DND-41 (cell line): ENCODE results near the gene OCSTAMP.

Experiments
- ATAC-seq: fragments of 200-7000 bp; cut with Tn5 transposase; 3 replicates; pipeline ENCODE4 v1.9.1; 2021; ENCODE audit warnings: low read depth; ENCODE audit not compliant: insufficient read depth
- DNase-seq: peaks from one replicate; pipeline ENCODE4 v3.0.0-alpha.2; 2020
- H2AFZ ChIP-seq: 2 replicates; pipeline ENCODE4 v1.6.0; 2012; ENCODE audit warnings: low read depth, low read length
- H3K27ac ChIP-seq: 2 replicates; pipeline ENCODE4 v1.5.1; 2012; ENCODE audit warnings: low read length, inconsistent platforms
- H3K27me3 ChIP-seq: fragments of 200-600 bp; sonication (generic); 2 replicates; pipeline ENCODE4 v1.6.0; 2012; ENCODE audit warnings: low read length, mild to moderate bottlenecking, inconsistent platforms; ENCODE audit not compliant: insufficient read depth, poor library complexity
- H3K36me3 ChIP-seq: 2 replicates; pipeline ENCODE4 v1.5.1; 2012; ENCODE audit warnings: low read length, inconsistent platforms; ENCODE audit not compliant: insufficient read depth
- H3K4me1 ChIP-seq: 2 replicates; pipeline ENCODE4 v1.5.1; 2012; ENCODE audit warnings: mild to moderate bottlenecking, low read length; ENCODE audit not compliant: insufficient read depth
- H3K4me2 ChIP-seq: 2 replicates; pipeline ENCODE4 v1.6.0; 2012; ENCODE audit warnings: mild to moderate bottlenecking, moderate library complexity, low read length, inconsistent platforms; ENCODE audit not compliant: insufficient read depth
- H3K4me3 ChIP-seq, 2 experiments: fragments of 200-600 bp in 1 of 2; shearing (Covaris generic) in 1 of 2; 2 replicates each; pipeline ENCODE4 v1.5.1; 2012 to 2016; ENCODE audit warnings: inconsistent platforms in 2 of 2, low read length in 2 of 2, mild to moderate bottlenecking in 2 of 2, low read depth in 1 of 2, moderate library complexity in 1 of 2
- H3K79me2 ChIP-seq: 2 replicates; pipeline ENCODE4 v1.6.0; 2012; ENCODE audit warnings: low read length, inconsistent platforms; ENCODE audit not compliant: insufficient read depth
- H3K9ac ChIP-seq: 2 replicates; pipeline ENCODE4 v1.6.0; 2012; ENCODE audit warnings: low read depth, mild to moderate bottlenecking, inconsistent platforms, low read length, moderate library complexity
- H3K9me3 ChIP-seq: 2 replicates; pipeline ENCODE4 v1.5.1; 2012; ENCODE audit warnings: low read length, moderate library complexity, mild to moderate bottlenecking, inconsistent platforms; ENCODE audit not compliant: insufficient read depth, severe bottlenecking
- H4K20me1 ChIP-seq: 2 replicates; pipeline ENCODE4 v1.6.0; 2012; ENCODE audit warnings: low read length; ENCODE audit not compliant: insufficient read depth
- EZH2 ChIP-seq: IDR thresholded peaks from 3 replicates; pipeline ENCODE4 v1.6.1; 2012; ENCODE audit warnings: borderline replicate concordance, low read depth, mild to moderate bottlenecking, moderate library complexity, low read length, inconsistent platforms; ENCODE audit not compliant: severe bottlenecking
- TF ChIP-seq, protein P1 (sequence below): IDR thresholded peaks from 2 replicates; pipeline ENCODE4 v1.5.1; 2012; ENCODE audit warnings: borderline replicate concordance, low read length, moderate library complexity, mild to moderate bottlenecking; ENCODE audit not compliant: poor library complexity, severe bottlenecking; ENCODE audit errors: extremely low read depth

Gene OCSTAMP

DNA sequence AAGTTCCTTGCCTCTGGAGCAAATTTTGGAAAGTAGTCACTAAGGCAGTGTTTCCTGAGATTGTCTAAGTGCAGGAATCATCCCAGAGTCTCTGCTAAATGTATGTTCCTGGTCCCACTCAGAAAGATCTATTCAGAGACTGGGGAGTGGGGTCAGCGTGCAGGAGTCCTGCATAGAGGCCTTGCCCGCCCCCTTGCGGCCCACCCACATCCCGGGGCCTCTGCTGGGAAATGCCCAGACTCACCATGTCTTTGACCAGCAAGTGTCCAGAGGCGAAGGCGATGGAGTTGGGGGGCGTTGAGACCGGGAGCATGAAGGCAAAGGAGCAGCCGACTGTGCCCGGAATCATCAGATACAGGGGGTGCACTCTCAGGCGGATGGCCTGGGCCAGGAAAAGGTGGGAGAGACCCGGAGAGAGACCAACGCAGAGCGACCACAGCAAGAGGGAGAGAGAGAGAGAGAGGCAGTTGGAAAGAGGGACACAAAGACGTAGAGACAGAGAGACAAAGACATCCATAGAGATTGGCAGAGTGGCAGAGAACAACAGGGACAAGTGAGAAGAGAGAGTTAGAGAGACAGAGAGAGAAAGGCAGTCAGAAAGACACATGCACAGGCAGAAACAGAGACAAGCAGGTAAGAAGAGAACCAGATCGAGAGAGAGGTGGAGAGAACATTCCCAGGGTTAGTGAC is 12.9 kb upstream of the OCSTAMP start:
- DNase-seq (no peak), ATAC-seq (no peak)
- Histone ChIP-seq H3K9me3 (no peaks in the 10 kb centered on the region), H3K9ac (no peak overlapping the region), H3K4me1 (no peaks in the 10 kb centered on the region), H3K27me3 (no peaks in the 10 kb centered on the region), H4K20me1 (no peaks in the 10 kb centered on the region), H3K36me3 (no peaks in the 10 kb centered on the region), H2AFZ (no peak overlapping the region), H3K4me3 (no peak overlapping the region), H3K4me2 (no peak overlapping the region), H3K27ac (no peak overlapping the region), H3K79me2 (no peaks in the 10 kb centered on the region)
- no peak for TF ChIP-seq EZH2
- TF ChIP-seq, protein P1, sequence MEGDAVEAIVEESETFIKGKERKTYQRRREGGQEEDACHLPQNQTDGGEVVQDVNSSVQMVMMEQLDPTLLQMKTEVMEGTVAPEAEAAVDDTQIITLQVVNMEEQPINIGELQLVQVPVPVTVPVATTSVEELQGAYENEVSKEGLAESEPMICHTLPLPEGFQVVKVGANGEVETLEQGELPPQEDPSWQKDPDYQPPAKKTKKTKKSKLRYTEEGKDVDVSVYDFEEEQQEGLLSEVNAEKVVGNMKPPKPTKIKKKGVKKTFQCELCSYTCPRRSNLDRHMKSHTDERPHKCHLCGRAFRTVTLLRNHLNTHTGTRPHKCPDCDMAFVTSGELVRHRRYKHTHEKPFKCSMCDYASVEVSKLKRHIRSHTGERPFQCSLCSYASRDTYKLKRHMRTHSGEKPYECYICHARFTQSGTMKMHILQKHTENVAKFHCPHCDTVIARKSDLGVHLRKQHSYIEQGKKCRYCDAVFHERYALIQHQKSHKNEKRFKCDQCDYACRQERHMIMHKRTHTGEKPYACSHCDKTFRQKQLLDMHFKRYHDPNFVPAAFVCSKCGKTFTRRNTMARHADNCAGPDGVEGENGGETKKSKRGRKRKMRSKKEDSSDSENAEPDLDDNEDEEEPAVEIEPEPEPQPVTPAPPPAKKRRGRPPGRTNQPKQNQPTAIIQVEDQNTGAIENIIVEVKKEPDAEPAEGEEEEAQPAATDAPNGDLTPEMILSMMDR: no peak

DNA sequence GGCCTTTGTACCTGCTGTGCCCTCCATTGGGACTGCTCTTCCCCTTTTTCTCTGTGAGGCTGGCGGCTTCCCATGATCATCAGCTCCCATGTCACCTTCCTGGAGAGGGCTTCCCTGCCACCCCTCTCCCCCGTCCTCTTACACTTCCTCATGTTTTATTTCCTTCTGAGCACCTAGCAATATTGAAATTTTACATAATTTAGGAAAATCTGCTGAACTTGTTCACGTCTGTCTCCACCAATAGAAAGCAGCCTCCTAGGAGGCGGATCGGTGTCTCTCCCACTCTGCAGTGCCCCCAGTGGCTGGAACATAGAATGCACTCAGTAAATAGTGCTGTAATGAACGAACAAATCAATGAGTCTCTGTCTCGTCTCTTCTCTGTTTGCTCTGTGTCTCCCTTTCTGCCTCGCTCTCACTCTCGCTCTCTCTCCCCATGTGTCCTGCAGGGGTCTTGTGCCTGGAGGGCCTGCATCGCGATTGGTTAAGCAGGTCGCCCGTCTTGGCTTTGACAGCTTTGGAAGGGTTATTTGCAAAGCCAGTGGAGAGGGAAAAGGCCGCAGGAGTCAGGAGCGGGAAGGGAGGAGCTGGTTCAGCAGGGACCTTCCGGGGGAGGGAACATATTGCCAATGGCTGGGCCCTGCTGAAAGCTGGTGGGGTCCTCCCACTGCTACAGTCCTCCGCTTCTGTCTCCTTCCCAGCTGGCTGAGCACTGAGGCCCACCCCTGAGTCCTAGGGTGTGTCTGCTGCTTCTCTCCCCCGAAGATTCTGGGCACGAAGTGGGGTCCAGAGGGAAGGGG is 12.1 kb upstream of the OCSTAMP start:
- no peaks in the 10 kb centered on the region for H3K27me3 ChIP-seq
- TF ChIP-seq, protein P1: peak; percentile 91
- no peak for TF ChIP-seq EZH2
- H4K20me1 ChIP-seq: no peaks in the 10 kb centered on the region
- ATAC-seq (peak; percentile 85), DNase-seq (peak; percentile 63)
- H2AFZ ChIP-seq: peak overlapping the region; percentile 43
- no peak overlapping the region for H3K4me2 ChIP-seq
- H3K9me3 ChIP-seq: no peaks in the 10 kb centered on the region
- no peaks in the 10 kb centered on the region for H3K4me1 ChIP-seq
- H3K79me2 ChIP-seq: no peaks in the 10 kb centered on the region
- no peaks in the 10 kb centered on the region for H3K36me3 ChIP-seq
- no peak overlapping the region for H3K4me3 ChIP-seq
- H3K9ac ChIP-seq: no peak overlapping the region
- no peak overlapping the region for H3K27ac ChIP-seq

DNA sequence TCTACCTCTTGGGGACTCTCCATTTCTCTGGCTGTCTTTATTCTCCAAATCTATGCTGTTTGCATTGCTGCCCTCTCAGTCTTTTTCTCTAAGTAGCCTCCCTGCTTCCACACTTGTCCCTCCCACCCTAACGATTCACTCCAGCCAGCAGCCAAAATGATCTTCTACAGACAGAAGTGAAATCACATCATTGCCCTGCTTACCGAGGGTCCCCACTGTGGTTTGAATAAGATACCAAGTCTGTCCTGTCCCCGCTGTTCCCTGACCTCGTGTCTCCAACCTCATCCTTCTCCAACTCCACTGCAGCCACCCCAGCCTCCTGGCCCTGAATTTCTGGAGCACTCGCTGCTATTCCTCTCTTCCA is 11.5 kb upstream of the OCSTAMP start:
- Histone ChIP-seq H2AFZ (peak overlapping the region; percentile 43), H3K4me3 (no peak overlapping the region), H3K27ac (no peak overlapping the region), H3K4me1 (no peaks in the 10 kb centered on the region), H3K9me3 (no peaks in the 10 kb centered on the region), H3K9ac (no peak overlapping the region), H3K79me2 (no peaks in the 10 kb centered on the region), H3K27me3 (no peaks in the 10 kb centered on the region), H3K36me3 (no peaks in the 10 kb centered on the region), H3K4me2 (no peak overlapping the region), H4K20me1 (no peaks in the 10 kb centered on the region)
- TF ChIP-seq, protein P1: no peak
- no peak for TF ChIP-seq EZH2
- DNase-seq: no peak
- no peak for ATAC-seq
